Fibroblast of pulmonary artery (primary cell): ENCODE measurements around the gene MPDZ.

Source experiments
- DNase-seq: peaks from one replicate; pipeline ENCODE4 v3.0.0-alpha.2; 2010; ENCODE audit warnings: low read depth
- H3K4me3 ChIP-seq: replicated peaks from 2 replicates; pipeline ENCODE4 v1.5.1; 2011; ENCODE audit warnings: low read depth, mild to moderate bottlenecking, control low read depth, low read length, moderate library complexity
- CTCF ChIP-seq: IDR thresholded peaks from 2 replicates; pipeline ENCODE4 v1.5.1; 2011; ENCODE audit warnings: mild to moderate bottlenecking, control low read depth, low read length, inconsistent platforms; ENCODE audit errors: missing control alignments

MPDZ gene

GRCh38 chr9:13215791-13216554, 63.5 kb downstream of the MPDZ start:
- H3K4me3 ChIP-seq: no peak overlapping the region
- TF ChIP-seq CTCF: no peak
- peak; percentile 3 for DNase-seq

DNA sequence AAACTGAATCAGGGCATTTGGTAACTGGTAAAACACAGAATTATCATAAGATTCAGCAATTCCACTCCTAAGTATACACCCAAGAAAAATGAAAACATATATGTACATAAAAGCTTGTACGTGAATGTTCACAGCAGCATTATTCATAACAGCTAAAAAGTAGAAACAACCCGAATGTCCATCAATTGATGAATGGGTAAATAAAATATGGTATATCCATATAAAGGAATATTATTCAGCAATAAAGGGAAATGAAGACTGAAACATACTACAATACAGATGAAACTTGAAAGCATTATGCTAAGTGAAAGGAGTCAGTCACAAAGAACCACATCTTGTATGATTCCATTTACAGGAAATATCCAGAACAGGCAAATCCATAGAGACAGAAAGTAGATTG, 65.5 kb downstream of the MPDZ start:
- TF ChIP-seq CTCF: no peak
- H3K4me3 ChIP-seq: no peak overlapping the region
- no peak for DNase-seq

DNA sequence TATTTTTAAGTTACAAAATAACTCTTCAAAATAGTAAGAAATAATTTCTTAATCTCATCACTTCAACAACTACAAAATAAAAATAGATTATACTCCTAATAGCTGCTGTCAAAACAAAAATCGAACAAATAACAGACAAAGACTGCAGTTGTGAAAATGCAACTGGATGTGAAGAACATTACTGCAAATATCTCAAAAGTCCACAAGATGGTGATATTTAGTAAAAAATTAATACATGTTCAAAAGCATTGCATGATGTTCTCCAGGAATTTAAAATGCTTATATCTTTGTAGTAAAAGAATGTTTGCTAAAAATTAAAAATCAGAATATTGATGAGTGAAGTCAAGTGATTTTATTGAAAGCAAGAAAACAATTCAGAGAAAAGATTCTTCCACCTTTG, 66.2 kb downstream of the MPDZ start:
- peak; percentile 39 for TF ChIP-seq CTCF
- no peak overlapping the region for H3K4me3 ChIP-seq
- peak; percentile 67 for DNase-seq

DNA sequence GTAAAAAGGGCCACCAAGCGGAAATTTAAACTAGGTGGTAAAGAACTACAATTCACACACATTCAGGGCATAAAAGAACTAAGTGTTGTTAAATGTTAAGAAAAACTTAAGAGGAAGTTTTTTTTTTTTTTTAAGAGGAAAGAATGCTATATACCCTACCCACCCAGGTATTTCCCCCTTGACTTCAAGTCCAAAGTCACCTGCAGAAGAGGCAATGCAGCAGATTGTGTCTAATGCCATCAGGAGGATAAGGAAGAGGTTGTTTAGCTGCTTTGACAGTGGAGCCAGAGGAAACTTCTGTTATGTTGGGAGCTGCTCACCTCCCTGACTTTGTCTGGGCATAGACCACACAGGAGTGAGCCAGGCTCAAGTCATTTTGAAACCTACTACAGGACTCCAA, 69.2 kb downstream of the MPDZ start:
- no peak overlapping the region for H3K4me3 ChIP-seq
- no peak for DNase-seq
- no peak for TF ChIP-seq CTCF

- DNase-seq: no peak
- H3K4me3 ChIP-seq: no peak overlapping the region
- no peak for TF ChIP-seq CTCF
Observed at GRCh38 chr9:13209498-13209897, 70.0 kb downstream of the MPDZ start.

- no peak overlapping the region for H3K4me3 ChIP-seq
- no peak for TF ChIP-seq CTCF
- peak; percentile 21 for DNase-seq
Observed at GRCh38 chr9:13205824-13206223, 73.7 kb downstream of the MPDZ start.

- no peak for TF ChIP-seq CTCF
- no peak overlapping the region for H3K4me3 ChIP-seq
- DNase-seq: no peak
Observed at GRCh38 chr9:13190040-13190439, 89.5 kb downstream of the MPDZ start.
